Astrocyte (in vitro differentiated cells and primary cell): Measurements from ENCODE around the gene DYSF. TPM values are rescaled to one million over a fixed set of nuclear protein-coding genes. Genes with fewer than 3 reads are reported as not detected.

Experiments used
- DNase-seq: peaks from one replicate; pipeline ENCODE4 v3.0.0-alpha.2; 2010; ENCODE audit warnings: low read depth
- FAIRE-seq: peaks from 2 replicates; lab custom pipeline; 2011; peaks lifted over from hg19 to GRCh38; lab: Jason Lieb, UNC
- H2AFZ ChIP-seq: 2 replicates; pipeline ENCODE4 v1.6.0; 2012; ENCODE audit warnings: low read depth, low read length, inconsistent platforms
- H3K27ac ChIP-seq: 2 replicates; pipeline ENCODE4 v1.5.1; 2011; ENCODE audit warnings: low read depth, low read length, inconsistent platforms
- H3K27me3 ChIP-seq: 2 replicates; pipeline ENCODE4 v1.6.0; 2011; ENCODE audit warnings: low read length, inconsistent platforms; ENCODE audit not compliant: insufficient read depth
- H3K36me3 ChIP-seq: 2 replicates; pipeline ENCODE4 v1.5.1; 2011; ENCODE audit warnings: low read length, inconsistent platforms; ENCODE audit not compliant: insufficient read depth
- H3K4me1 ChIP-seq: 2 replicates; pipeline ENCODE4 v1.5.1; 2011; ENCODE audit warnings: low read length, inconsistent platforms; ENCODE audit not compliant: insufficient read depth
- H3K4me2 ChIP-seq: 2 replicates; pipeline ENCODE4 v1.6.0; 2012; ENCODE audit warnings: low read length, inconsistent platforms
- H3K4me3 ChIP-seq: 2 replicates; pipeline ENCODE4 v1.5.1; 2011; ENCODE audit warnings: low read depth, mild to moderate bottlenecking, low read length, inconsistent platforms; ENCODE audit not compliant: insufficient read depth
- H3K79me2 ChIP-seq: 2 replicates; pipeline ENCODE4 v1.6.0; 2012; ENCODE audit warnings: mild to moderate bottlenecking, low read length, inconsistent platforms; ENCODE audit not compliant: insufficient read depth
- H3K9ac ChIP-seq: 2 replicates; pipeline ENCODE4 v1.6.0; 2012; ENCODE audit warnings: mild to moderate bottlenecking, low read length, inconsistent platforms
- H3K9me3 ChIP-seq: 2 replicates; pipeline ENCODE4 v1.5.1; 2012; ENCODE audit warnings: low read depth, mild to moderate bottlenecking, low read length, inconsistent platforms; ENCODE audit not compliant: insufficient read depth
- H4K20me1 ChIP-seq: 2 replicates; pipeline ENCODE4 v1.6.0; 2012; ENCODE audit warnings: low read length, inconsistent platforms; ENCODE audit not compliant: insufficient read depth
- H3K27ac Mint-ChIP-seq: one replicate; pipeline ENCODE4 v1.8.0; 2021; ENCODE audit warnings: mild to moderate bottlenecking, mixed read lengths; ENCODE audit not compliant: unreplicated experiment
- H3K27me3 Mint-ChIP-seq: one replicate; pipeline ENCODE4 v1.8.0; 2021; ENCODE audit warnings: low read depth, mixed read lengths; ENCODE audit not compliant: unreplicated experiment
- H3K36me3 Mint-ChIP-seq: one replicate; pipeline ENCODE4 v1.8.0; 2021; ENCODE audit warnings: low read depth, mixed read lengths; ENCODE audit not compliant: unreplicated experiment
- H3K4me1 Mint-ChIP-seq: one replicate; pipeline ENCODE4 v1.8.0; 2021; ENCODE audit warnings: low read depth, mixed read lengths; ENCODE audit not compliant: unreplicated experiment
- H3K4me3 Mint-ChIP-seq: one replicate; pipeline ENCODE4 v1.8.0; 2021; ENCODE audit warnings: mild to moderate bottlenecking, moderate library complexity, mixed read lengths; ENCODE audit not compliant: unreplicated experiment
- H3K9me3 Mint-ChIP-seq: one replicate; pipeline ENCODE4 v1.8.0; 2021; ENCODE audit warnings: mild to moderate bottlenecking, mixed read lengths; ENCODE audit not compliant: unreplicated experiment
- CTCF ChIP-seq: IDR thresholded peaks from 2 replicates; pipeline ENCODE4 v1.5.1; 2011; ENCODE audit warnings: low read depth, mild to moderate bottlenecking, inconsistent platforms, low read length, moderate library complexity; ENCODE audit not compliant: insufficient read depth
- EZH2 ChIP-seq: IDR thresholded peaks from 2 replicates; pipeline ENCODE4 v1.6.1; 2012; ENCODE audit warnings: mild to moderate bottlenecking, low read length, inconsistent platforms; ENCODE audit not compliant: insufficient read depth
- total RNA-seq: library from RNA; stranded (reverse); gene quantifications from 2 replicates; pipeline ENCODE4 v1.2.1, GENCODE V29; 2021

The DYSF gene
- total RNA-seq, 1 donor from 2014 or later, result 123 TPM

GRCh38 chr2:71631411-71631931, 178.1 kb downstream of the DYSF start:
- Histone ChIP-seq H3K27ac (no peak overlapping the region), H3K36me3 (no peaks in the 10 kb centered on the region), H3K4me1 (peaks cover 8% of the 10 kb centered on the region), H3K79me2 (no peaks in the 10 kb centered on the region), H2AFZ (peak overlapping the region; percentile 64), H3K4me2 (peak overlapping the region; percentile 88), H3K9ac (peak overlapping the region; percentile 62), H3K27me3 (no peaks in the 10 kb centered on the region), H3K4me3 (peak overlapping the region; percentile 41), H3K9me3 (no peaks in the 10 kb centered on the region), H4K20me1 (no peaks in the 10 kb centered on the region)
- Mint-ChIP-seq H3K27ac (no peak overlapping the region), H3K4me3 (no peak overlapping the region), H3K4me1 (peaks cover 18% of the 10 kb centered on the region), H3K9me3 (peaks cover 2% of the 10 kb centered on the region), H3K27me3 (no peaks in the 10 kb centered on the region), H3K36me3 (peaks cover 21% of the 10 kb centered on the region)
- TF ChIP-seq CTCF, result no peak
- TF ChIP-seq EZH2, result no peak
- DNase-seq (peak; percentile 48), FAIRE-seq (no peak)

GRCh38 chr2:71633086-71633485, 179.7 kb downstream of the DYSF start:
- H3K27ac Mint-ChIP-seq, result no peak overlapping the region
- FAIRE-seq, result no peak
- no peak for TF ChIP-seq CTCF
- peaks cover 2% of the 10 kb centered on the region for H3K9me3 Mint-ChIP-seq
- H3K4me1 Mint-ChIP-seq, result peaks cover 18% of the 10 kb centered on the region
- no peak overlapping the region for H2AFZ ChIP-seq
- DNase-seq, result no peak
- no peaks in the 10 kb centered on the region for H3K27me3 ChIP-seq
- H4K20me1 ChIP-seq, result no peaks in the 10 kb centered on the region
- H3K36me3 ChIP-seq, result no peaks in the 10 kb centered on the region
- H3K27ac ChIP-seq, result no peak overlapping the region
- peaks cover 8% of the 10 kb centered on the region for H3K4me1 ChIP-seq
- no peak overlapping the region for H3K4me3 Mint-ChIP-seq
- no peak overlapping the region for H3K9ac ChIP-seq
- no peaks in the 10 kb centered on the region for H3K27me3 Mint-ChIP-seq
- H3K4me3 ChIP-seq, result no peak overlapping the region
- H3K4me2 ChIP-seq, result no peak overlapping the region
- H3K9me3 ChIP-seq, result no peaks in the 10 kb centered on the region
- peaks cover 21% of the 10 kb centered on the region for H3K36me3 Mint-ChIP-seq
- H3K79me2 ChIP-seq, result no peaks in the 10 kb centered on the region

GRCh38 chr2:71634567-71634966, 181.2 kb downstream of the DYSF start:
- Histone ChIP-seq H3K79me2 (no peaks in the 10 kb centered on the region), H3K27me3 (no peaks in the 10 kb centered on the region), H3K4me2 (no peak overlapping the region), H3K27ac (no peak overlapping the region), H3K4me1 (peaks cover 8% of the 10 kb centered on the region), H3K4me3 (no peak overlapping the region), H3K36me3 (no peaks in the 10 kb centered on the region), H3K9ac (no peak overlapping the region), H2AFZ (no peak overlapping the region), H4K20me1 (no peaks in the 10 kb centered on the region), H3K9me3 (no peaks in the 10 kb centered on the region)
- Mint-ChIP-seq H3K4me1 (peaks cover 18% of the 10 kb centered on the region), H3K4me3 (no peak overlapping the region), H3K27ac (no peak overlapping the region), H3K36me3 (peaks cover 17% of the 10 kb centered on the region), H3K27me3 (no peaks in the 10 kb centered on the region), H3K9me3 (peaks cover 2% of the 10 kb centered on the region)
- no peak for FAIRE-seq
- no peak for DNase-seq
- TF ChIP-seq EZH2 (no peak), CTCF (no peak)
